SIG-M5 treated with dmso at 0.1 percent for 504 hours (cell line): ENCODE data around the gene SKAP2.

ENCODE experiments used
- DNase-seq: peaks from one replicate; lab custom pipeline; 2025; ENCODE audit not compliant: unreplicated experiment; lab: John Stamatoyannopoulos, UW

Gene SKAP2

GRCh38 chr7:26642416-26642815 is 222.0 kb downstream of the SKAP2 start:
- no peak for DNase-seq

- DNase-seq: no peak
Observed at GRCh38 chr7:26639695-26640094, 224.7 kb downstream of the SKAP2 start.

GRCh38 chr7:26639111-26639510 is 225.3 kb downstream of the SKAP2 start:
- DNase-seq: no peak

GRCh38 chr7:26638140-26638539 is 226.2 kb downstream of the SKAP2 start:
- DNase-seq: no peak

GRCh38 chr7:26637610-26638009 is 226.8 kb downstream of the SKAP2 start:
- DNase-seq: no peak

GRCh38 chr7:26636808-26637207 is 227.6 kb downstream of the SKAP2 start:
- DNase-seq: no peak

GRCh38 chr7:26633557-26633956 is 230.8 kb downstream of the SKAP2 start:
- DNase-seq: no peak

GRCh38 chr7:26631601-26632000 is 232.8 kb downstream of the SKAP2 start:
- DNase-seq: no peak

- no peak for DNase-seq
Observed at GRCh38 chr7:26630941-26631580, 233.3 kb downstream of the SKAP2 start.

GRCh38 chr7:26630361-26630760 is 234.0 kb downstream of the SKAP2 start:
- no peak for DNase-seq

GRCh38 chr7:26629696-26630095 is 234.7 kb downstream of the SKAP2 start:
- DNase-seq: no peak

GRCh38 chr7:26627891-26628341 is 236.5 kb downstream of the SKAP2 start:
- no peak for DNase-seq

- DNase-seq: no peak
Observed at GRCh38 chr7:26627221-26627620, 237.2 kb downstream of the SKAP2 start.

GRCh38 chr7:26626687-26627086 is 237.7 kb downstream of the SKAP2 start:
- DNase-seq: no peak

- DNase-seq: no peak
Observed at GRCh38 chr7:26626156-26626555, 238.2 kb downstream of the SKAP2 start.

GRCh38 chr7:26625286-26625685 is 239.1 kb downstream of the SKAP2 start:
- no peak for DNase-seq

- no peak for DNase-seq
Observed at GRCh38 chr7:26624839-26625238, 239.6 kb downstream of the SKAP2 start.

- DNase-seq: no peak
Observed at GRCh38 chr7:26624431-26624830, 240.0 kb downstream of the SKAP2 start.

GRCh38 chr7:26620352-26620751 is 244.0 kb downstream of the SKAP2 start:
- no peak for DNase-seq

GRCh38 chr7:26619348-26619984 is 244.9 kb downstream of the SKAP2 start:
- DNase-seq: no peak

GRCh38 chr7:26618898-26619297 is 245.5 kb downstream of the SKAP2 start:
- DNase-seq: no peak

GRCh38 chr7:26618449-26618848 is 245.9 kb downstream of the SKAP2 start:
- DNase-seq: no peak
